ENCODE results near the gene MSRB2.

DNA sequence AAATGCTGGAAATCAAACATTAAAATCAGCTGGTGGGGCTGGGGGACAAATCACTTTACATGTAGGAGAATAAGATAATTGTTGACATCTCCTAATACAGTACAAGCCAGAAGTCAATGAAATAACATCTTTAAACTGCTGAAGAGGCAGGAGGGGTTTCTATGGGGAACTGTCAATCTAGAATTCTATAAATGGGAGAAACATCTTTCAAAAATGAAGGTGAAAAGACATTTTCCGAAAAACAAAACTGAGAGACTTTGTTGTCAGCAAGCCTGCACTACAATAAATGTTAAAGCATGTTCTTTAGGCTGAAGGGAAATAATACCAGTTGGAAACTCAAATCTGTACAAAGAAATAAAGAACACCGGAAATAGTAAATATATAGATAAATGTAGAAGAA, 17.3 kb upstream of the MSRB2 start:
- TF ChIP-seq, protein P1, sequence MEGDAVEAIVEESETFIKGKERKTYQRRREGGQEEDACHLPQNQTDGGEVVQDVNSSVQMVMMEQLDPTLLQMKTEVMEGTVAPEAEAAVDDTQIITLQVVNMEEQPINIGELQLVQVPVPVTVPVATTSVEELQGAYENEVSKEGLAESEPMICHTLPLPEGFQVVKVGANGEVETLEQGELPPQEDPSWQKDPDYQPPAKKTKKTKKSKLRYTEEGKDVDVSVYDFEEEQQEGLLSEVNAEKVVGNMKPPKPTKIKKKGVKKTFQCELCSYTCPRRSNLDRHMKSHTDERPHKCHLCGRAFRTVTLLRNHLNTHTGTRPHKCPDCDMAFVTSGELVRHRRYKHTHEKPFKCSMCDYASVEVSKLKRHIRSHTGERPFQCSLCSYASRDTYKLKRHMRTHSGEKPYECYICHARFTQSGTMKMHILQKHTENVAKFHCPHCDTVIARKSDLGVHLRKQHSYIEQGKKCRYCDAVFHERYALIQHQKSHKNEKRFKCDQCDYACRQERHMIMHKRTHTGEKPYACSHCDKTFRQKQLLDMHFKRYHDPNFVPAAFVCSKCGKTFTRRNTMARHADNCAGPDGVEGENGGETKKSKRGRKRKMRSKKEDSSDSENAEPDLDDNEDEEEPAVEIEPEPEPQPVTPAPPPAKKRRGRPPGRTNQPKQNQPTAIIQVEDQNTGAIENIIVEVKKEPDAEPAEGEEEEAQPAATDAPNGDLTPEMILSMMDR (IDR thresholded peaks at IDR 0.05), result no peak
- no peak for TF ChIP-seq ESRRA (IDR thresholded peaks at IDR 0.05; ENCODE audit: borderline replicate concordance, low read length)
- TF ChIP-seq, protein P2, sequence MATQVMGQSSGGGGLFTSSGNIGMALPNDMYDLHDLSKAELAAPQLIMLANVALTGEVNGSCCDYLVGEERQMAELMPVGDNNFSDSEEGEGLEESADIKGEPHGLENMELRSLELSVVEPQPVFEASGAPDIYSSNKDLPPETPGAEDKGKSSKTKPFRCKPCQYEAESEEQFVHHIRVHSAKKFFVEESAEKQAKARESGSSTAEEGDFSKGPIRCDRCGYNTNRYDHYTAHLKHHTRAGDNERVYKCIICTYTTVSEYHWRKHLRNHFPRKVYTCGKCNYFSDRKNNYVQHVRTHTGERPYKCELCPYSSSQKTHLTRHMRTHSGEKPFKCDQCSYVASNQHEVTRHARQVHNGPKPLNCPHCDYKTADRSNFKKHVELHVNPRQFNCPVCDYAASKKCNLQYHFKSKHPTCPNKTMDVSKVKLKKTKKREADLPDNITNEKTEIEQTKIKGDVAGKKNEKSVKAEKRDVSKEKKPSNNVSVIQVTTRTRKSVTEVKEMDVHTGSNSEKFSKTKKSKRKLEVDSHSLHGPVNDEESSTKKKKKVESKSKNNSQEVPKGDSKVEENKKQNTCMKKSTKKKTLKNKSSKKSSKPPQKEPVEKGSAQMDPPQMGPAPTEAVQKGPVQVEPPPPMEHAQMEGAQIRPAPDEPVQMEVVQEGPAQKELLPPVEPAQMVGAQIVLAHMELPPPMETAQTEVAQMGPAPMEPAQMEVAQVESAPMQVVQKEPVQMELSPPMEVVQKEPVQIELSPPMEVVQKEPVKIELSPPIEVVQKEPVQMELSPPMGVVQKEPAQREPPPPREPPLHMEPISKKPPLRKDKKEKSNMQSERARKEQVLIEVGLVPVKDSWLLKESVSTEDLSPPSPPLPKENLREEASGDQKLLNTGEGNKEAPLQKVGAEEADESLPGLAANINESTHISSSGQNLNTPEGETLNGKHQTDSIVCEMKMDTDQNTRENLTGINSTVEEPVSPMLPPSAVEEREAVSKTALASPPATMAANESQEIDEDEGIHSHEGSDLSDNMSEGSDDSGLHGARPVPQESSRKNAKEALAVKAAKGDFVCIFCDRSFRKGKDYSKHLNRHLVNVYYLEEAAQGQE (IDR thresholded peaks at IDR 0.05), result no peak

Measured in A549 (cell line).